GM21786 (cell line): ENCODE data around the gene TLN1.

Experiments
- ATAC-seq: cut with Tn5 transposase; IDR thresholded peaks from one replicate; pipeline ENCODE4 v1.9.1; 2021; ENCODE audit not compliant: unreplicated experiment

The TLN1 gene

DNA sequence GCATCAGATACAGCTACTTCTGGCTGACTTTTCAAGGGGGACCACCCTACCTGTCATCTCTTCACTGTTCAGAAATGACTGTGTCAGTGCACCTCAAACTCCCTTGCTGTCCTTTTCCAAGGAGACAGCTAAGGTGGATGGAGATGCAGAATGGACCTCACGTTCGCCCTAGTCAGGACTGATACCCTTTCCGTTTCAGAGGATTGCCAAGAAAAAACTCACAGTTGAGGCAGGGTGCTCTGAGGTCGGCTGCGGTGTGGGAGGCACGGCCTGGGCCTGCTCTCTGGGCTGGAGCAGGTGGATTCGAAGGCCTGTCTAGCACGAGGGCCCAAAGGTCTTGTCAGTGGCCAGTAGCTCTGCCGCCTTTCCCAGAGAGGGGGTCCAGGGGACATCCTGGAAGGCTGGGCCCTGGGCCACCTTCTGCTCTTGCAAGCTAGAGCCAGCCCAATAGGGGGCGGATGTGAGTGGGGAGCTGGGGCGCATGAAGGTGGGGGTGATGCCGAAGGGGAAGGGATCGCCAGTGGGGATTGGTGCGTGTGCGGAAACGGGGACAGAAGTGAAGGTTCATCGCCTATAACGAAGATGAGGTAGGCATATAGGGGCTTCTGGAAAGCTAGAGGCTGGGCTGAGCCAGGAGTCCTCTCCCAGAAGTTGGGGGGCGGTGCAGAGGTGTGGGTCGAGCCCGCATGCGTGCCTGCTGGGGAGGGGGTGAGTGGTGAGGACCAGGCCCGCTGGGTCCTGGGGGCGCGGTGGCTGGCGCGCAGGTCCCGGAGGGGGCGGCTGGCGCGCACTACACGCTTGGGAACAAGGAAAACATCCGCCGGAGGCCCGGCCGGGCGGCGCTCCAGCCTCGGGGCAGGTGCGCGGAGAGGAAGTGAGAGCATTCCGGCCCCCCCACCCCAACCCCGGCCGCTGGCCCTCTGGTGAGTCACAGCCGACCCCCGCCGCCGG lies 24.6 kb upstream of the TLN1 start:
- ATAC-seq: peak; percentile 53

DNA sequence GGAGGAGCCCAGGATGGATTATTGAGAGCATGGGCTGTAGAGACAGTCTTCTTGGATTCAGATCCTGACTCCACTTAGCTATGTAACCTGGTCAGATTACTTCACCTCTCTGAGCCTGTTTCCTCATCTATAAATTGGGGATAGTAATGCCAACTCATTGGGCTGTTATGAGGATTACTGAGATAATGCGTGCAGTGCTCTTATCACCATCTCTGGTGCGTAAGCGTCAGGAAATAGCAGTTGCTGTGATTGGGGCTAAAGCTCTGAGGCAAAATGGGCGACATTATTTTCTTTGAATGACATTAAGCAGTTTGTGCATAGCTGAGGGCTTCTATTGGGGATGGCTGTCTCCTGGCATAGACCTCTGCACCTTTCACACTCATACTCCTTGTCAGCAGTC lies 23.1 kb upstream of the TLN1 start:
- ATAC-seq: no peak

DNA sequence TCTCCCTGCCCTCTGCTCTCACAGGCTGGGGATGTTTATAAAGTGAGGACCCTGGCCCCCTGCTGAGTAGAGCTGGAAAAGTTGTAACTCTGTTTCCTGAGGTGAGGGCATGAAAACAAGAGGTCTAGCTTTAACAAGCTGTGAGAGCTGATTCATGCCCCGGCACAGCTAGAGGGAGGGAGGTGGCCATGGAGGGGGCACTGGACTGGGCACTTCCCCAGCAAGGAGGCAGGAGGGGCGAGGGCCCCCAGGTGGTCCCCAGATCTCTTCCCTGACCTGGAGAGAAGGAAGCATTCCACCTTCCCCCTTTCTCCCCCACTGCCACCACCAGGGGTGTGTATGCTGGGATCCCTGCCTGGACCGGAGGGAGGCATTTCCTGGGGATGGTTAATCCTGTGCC lies 22.3 kb upstream of the TLN1 start, which contains the start of gene MSMP:
MSMP (minus strand) TSS at position 13 of the 400 bp plus-strand sequence. CDS start 147 bp downstream, outside the sequence.
- ATAC-seq: no peak

DNA sequence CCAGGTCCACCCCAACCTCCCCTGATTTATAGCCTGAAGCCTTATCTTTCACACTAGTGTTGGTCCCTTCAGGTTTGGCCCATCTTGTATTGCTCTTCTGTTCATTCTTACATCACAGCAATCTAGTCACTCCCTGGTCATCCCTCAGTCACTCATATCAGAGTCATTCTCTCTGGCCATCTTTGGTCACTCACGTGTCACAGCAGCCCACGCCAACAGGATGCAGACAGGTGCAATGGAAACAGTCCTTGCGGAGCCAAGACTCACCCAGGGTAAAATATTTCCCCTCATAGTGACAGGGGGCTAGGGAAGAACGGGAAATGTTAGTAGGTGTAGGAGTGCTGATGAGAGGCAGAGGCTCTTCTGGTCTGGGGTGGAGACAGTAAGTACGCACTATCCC lies 21.5 kb upstream of the TLN1 start:
- no peak for ATAC-seq

DNA sequence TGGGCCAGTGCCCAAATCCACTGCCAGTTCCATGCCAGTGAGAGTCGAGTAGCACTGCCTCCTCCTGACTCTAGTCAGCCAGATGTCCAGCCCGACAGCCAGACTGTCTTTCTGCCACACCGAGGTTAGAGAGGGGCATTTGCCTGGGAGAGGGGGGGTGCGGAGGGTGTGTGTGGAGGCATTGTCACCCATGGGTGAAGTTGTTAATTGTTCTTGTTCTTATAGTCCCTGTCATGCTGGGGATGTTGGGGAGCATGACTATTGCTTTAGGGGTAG lies 18.2 kb upstream of the TLN1 start:
- ATAC-seq: no peak

DNA sequence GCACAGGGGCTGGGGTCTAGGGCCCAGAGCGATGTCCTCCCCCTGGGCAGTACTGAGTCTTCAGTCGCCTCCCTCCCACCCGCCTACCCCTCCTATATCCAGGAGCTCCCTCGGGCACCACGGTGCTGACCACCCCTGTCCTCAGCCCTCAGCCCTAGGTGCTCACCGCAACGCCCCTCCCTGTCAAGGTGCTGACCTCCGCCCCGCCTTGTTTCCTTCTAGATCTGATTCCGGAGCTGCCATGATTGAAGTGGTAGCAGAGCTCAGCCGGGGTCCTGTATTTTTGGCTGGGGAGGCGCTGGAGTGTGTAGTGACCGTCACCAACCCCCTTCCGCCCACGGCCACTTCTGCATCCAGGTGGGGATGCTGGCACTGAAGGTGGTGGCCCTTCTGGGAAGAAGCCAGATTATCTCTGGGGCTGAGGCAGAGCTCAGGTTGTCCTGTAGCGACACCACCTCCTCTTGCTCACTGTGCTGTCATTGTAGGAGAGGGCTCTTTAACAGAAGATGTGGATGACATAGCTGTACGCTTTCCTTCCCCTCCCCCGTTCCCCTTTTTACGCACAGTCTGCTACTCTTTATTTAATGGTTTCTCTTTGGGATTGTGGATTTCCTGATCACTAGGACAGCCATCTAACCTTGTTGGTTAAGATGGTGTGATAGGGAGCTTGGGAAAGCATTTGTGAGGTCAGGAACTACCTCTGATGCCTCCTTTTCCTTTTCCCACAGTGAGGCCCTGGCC lies 17.7 kb upstream of the TLN1 start:
- peak; percentile 39 for ATAC-seq

DNA sequence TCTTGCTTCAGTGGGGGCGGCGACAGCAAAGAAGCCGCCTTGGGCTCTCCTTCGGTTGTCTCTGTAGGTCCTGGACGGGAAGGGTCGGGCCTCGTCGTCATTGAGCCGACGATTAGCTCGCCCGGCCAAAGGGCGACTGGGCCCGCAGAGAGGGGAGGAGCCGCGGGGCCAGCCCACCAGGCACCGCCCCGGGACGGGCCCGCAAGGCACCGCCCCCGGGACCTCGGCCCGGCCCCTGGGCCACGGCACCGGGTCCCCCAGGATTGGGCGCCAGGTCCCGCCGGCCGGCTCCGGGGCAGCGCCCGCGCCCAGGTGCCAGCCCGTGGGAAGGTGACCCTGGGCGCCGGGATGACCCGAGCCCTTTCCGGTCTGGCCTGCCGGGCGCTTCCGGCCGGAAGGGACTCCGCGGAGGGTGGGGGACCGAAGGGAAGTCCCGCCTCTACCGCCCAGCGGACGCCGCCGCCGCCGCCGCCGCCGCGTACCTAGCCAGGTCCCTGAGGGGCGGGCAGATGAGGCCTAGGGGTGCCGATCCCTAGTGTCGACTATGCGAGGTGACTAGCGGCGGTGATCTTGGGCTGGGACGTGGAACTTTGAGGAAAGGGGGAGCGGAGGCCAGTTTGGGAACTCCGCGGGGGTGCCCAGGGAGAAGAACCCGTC lies 17.0 kb upstream of the TLN1 start, which contains the start of the genes GBA2 and RGP1:
GBA2 (minus strand) TSS at position 371 of the 657 bp plus-strand sequence. CDS start 524 bp downstream, outside the sequence.
RGP1 (plus strand) TSS at position 430 of the 657 bp plus-strand sequence. CDS start 469 bp downstream, outside the sequence.
- ATAC-seq: peak; percentile 75

DNA sequence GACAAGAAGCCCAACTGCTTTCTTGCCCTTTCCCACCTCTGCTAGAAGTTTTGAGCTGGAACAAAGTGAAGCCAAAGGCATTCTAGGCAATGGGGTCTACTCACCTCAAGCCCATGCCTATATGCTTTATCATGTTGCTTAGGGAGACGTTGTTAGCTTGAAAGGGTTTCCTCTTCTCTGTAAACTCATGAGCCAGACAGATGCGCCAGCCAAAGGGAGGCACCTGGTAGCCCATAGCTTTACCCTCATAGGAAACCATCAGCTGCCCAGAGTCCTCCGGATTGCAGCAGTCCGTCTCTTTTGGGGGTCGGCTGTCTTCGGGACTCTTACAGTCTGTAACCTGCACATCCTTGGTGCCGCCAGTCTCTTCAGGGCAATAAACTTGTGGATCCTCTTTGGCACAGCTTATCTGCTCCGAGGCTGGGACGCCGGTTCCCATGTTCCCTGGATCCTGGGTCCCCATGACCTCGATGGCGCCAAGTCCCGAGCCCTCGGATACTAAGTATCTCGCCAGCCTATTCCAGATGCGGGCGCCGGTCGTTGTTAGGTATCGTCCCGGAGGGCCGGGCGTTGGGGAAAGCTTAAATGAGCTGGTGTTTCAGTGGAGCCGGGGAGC lies 16.4 kb upstream of the TLN1 start:
- ATAC-seq: no peak

DNA sequence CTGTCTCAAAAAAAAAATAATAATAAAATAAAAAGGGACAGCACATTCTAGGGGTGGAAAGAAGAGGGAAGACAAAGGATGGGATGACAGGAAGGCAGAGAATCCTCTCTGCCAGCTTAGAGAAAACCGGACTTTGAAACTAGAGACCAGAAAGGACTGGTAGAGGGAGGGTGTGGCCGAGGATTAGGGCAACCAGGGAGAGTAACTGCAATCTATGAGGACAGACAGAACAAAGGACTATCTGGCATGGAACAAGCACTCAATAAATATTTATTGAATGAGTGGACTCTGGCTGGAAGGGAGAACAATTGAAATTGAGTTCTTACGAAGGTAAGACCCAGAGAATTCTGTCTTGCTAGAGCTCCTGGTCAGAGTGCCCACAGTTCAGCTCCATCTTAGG lies 14.6 kb upstream of the TLN1 start:
- ATAC-seq: no peak

DNA sequence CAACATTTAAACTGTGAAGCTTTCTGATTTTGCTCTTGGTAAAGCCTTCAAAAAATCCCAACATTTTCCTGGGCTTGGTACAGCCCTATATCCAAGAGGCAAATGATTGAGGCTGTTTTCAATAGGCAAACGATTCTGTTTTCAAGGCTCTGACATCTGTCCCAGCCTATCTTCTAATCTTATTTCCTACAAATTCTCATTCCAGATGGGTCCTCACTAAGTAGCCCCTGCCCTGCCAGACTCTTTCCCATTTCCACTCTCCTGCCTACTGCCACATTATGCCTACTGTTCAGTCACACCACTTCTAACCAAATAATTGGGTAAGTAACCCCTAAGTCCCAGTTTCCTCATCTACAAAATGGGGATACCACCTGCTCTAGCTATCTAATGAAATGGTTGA lies 13.6 kb upstream of the TLN1 start:
- ATAC-seq: no peak

DNA sequence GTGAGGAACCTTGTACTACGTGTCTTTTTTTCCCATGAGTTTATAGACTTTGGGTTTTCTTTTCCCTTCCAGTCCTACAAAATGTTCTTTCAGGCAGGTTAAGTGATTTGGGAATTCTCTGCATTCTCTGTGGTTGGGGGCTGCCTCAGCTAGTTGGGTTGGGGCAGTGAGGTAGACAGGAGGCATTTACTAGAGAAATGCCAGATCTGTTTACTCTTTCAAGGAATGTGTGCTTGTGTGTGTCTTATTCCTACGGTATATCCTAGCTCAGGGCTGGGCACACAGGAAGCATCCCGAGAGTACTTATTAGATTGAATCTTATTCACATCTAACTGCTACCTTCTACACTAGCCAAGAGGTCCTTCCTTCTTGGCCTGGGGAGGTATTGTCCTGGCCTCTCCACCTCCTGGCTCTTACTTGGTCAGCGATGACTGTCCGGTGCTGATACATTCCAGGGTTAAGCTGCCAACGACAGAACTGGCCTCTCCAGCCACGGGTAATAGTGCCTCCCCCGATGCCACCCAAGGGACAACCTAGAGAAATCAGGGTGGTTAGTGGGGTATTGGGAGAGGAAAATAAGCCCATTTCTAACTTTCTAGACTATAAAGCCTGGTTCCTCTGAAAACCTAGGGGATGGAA lies 12.0 kb upstream of the TLN1 start:
- no peak for ATAC-seq

DNA sequence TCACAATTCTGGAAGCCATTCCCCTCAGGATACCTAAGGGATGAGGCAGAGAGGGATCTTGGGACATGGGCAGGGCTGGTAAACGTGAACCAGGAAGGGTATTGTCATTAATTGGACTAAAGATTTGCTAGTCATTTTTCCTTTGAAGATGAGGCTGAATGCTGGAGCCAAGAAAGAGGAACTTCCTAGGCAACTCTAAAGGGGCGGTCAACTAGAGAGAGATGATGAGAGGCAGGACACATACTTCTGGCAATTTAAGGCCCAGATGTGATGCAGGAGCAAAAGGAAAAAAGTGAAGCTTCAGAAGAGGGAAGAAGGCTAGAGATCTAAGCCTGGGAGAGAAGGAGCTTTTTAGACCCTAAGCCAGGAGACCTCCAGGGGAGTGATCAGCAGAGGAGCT lies 11.5 kb upstream of the TLN1 start:
- no peak for ATAC-seq

DNA sequence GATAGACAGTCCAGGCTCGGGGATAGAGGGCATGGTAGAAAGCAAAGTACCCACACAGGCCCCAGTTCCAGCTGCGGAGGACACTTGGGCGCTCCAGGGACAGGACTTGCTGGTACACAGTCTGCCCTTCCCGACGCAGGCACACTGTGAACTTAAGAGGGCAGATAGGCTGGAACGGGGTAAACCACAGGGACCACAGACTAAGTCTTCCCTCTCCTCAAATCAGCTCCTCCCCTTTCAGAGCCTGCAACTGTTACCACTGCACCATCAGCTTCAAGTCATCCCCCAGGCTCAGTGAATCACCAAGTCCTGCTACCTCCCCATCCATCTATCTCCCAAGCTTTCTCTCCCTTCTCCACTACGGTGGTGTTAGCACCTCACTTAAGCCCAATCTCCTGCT lies 9.7 kb upstream of the TLN1 start:
- ATAC-seq: no peak

DNA sequence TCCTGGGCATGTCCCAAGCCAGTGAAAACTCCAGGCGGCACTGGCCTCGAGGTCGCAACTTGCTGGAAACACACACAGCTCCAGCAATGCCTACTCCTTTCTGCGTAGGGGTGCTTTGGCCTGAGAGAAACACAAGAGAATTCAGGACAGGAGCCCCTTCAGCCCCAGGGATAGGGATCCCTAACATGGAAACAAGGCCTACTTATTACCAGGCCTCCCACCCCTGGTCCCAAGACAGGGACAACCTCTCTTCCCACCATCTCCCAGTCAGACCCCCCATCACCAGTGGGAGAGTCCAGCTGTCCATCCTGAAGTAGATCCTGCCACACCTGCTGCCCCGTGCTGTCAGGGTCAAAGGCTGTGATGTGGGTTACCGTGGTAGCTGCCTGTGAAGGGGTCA lies 8.2 kb upstream of the TLN1 start:
- ATAC-seq: no peak

DNA sequence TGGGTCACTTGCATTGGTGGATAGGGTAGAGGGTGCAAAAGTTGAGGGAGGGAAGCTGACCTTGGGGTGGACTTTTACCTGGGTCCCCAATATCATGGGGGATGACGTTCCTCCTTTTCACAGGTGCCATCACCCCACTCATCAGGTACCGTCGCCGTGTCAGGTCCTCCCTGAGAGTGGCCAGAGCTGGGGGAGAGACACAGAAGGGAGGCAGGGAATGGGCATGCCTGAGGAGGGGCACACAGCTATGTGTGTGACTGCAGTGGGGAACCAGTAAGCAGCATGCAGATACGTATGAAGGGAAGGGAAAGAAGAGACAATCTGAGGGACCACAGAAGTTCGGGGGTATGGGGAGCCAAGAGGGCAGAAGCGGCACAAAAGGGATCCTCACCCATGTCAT lies 6.9 kb upstream of the TLN1 start:
- ATAC-seq: no peak

DNA sequence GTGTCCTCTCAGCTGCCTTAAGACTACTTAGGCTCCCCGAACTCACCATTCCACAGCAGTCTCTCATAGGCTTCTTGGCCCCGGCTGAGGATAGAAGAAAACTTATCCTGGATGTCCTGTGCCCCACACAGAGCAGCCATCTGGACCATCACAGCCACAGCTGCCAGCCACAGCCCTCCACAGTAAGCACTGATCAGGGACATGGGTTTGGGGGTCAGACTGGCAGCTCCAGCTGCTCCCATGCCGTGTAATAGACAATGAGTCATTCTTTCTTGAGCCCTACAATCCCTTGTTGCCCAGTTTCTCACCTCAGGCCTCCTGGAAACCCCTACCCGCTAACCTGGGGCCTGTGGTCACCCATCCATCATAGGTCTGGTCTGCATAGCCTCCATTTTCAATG lies 6.2 kb upstream of the TLN1 start:
- no peak for ATAC-seq

DNA sequence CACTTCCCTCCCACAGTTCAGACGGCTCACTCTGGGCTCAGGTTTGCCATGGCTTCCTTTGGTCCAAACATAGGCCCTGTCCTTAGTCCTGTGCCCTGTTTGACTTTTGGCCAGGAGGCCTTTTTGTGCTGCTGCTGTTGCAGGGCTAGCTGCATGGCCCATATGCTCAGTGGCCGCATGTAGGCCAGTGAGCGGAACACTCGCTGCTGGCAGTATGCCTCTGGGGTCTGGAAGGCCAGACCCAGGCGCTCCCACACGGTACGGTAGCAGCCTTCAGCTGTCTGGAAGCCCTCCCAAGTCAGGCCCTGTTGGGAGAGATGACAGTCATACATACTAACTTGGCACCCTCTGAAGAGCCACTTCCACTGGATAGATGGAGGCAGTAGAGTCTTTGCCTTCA lies 5.1 kb upstream of the TLN1 start:
- no peak for ATAC-seq

DNA sequence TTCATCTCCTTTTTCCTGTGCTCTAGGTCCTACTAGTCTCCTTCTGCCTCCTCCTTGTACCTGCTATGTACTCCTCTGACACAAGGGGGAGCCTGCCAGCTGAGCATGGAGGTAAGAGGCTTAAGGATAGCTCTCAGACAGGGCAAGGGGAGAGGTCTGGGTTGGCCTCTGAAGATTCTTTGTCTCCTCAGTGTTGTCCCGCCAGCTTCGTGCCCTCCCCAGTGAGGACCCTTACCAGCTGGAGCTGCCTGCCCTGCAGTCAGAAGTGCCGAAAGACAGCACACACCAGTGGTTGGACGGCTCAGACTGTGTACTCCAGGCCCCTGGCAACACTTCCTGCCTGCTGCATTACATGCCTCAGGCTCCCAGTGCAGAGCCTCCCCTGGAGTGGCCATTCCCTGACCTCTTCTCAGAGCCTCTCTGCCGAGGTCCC lies 4.2 kb upstream of the TLN1 start:
- ATAC-seq: no peak

DNA sequence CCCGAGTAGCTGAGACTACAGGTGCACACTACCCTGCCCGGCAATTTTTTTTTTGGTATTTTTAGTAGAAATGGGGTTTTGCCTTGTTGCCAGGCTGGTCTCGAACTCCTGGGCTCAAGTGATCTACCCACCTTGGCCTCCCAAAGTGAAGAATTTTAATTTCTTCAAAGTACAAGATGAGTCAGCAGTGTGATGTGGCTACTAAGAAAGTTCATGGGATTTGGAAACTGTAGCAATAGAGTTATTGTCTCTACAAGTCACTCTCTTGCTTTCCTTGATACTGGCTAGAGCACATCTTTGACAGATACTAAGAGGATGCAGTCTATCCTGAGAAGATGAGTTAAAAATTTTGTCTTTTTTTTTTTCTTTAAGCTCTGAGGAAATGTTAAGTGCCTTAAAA lies 2.1 kb upstream of the TLN1 start:
- ATAC-seq: no peak

DNA sequence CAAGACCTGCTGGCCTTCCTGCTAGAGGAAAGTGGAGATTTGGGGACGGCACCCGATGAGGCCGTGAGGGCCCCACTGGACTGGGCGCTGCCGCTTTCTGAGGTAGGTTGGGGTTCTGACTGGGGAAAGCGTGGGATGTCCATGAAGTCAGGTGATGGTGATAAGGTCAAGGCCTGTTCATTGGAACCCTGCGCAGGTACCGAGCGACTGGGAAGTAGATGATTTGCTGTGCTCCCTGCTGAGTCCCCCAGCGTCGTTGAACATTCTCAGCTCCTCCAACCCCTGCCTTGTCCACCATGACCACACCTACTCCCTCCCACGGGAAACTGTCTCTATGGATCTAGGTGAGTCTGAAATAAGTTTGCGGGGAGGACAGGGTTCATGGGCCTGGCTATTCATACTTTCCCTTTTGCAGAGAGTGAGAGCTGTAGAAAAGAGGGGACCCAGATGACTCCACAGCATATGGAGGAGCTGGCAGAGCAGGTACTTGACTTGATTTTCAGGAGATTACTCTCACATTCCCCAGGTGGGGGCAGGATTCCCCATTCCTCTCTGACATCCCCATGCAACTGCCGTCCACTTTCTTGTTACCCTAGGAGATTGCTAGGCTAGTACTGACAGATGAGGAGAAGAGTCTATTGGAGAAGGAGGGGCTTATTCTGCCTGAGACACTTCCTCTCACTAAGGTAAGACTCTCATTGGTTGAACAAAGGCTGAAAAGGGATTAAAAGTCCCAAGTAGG lies 976 bp upstream of the TLN1 start:
- ATAC-seq: no peak
